IPS-15b (cell line): ENCODE measurements around the gene NUDT8.
"Not testable (repeated sequence)": the region's sequence is repeated elsewhere in the genome, so short reads cannot be mapped to it uniquely, and the experiment has no call there.

Source experiments
- H3K27me3 ChIP-seq: one replicate; pipeline ENCODE4 v1.6.1; 2013; ENCODE audit warnings: low read length; ENCODE audit not compliant: control insufficient read depth, insufficient read depth
- H3K36me3 ChIP-seq: one replicate; pipeline ENCODE4 v1.6.1; 2013; ENCODE audit warnings: low read length; ENCODE audit not compliant: control insufficient read depth, insufficient read depth
- H3K4me1 ChIP-seq: one replicate; pipeline ENCODE4 v1.6.1; 2013; ENCODE audit warnings: mild to moderate bottlenecking, low read length; ENCODE audit not compliant: control insufficient read depth, insufficient read depth
- H3K4me3 ChIP-seq: one replicate; pipeline ENCODE4 v1.5.1; 2013; ENCODE audit warnings: low read depth, low read length
- H3K9ac ChIP-seq: one replicate; pipeline ENCODE4 v1.6.1; 2013; ENCODE audit warnings: low read depth, mild to moderate bottlenecking, low read length
- H3K9me3 ChIP-seq: one replicate; pipeline ENCODE4 v1.6.1; 2013; ENCODE audit warnings: mild to moderate bottlenecking, low read length; ENCODE audit not compliant: control insufficient read depth, insufficient read depth

NUDT8 gene

GRCh38 chr11:67666303-67666645 is 36.5 kb upstream of the NUDT8 start:
- Histone ChIP-seq H3K4me3 (no peak overlapping the region), H3K9ac (no peak overlapping the region), H3K4me1 (no peaks in the 10 kb centered on the region), H3K36me3 (no peaks in the 10 kb centered on the region), H3K27me3 (no peaks in the 10 kb centered on the region), H3K9me3 (no peaks in the 10 kb centered on the region)

- H3K9ac ChIP-seq, result no peak overlapping the region
- no peak overlapping the region for H3K4me3 ChIP-seq
- no peaks in the 10 kb centered on the region for H3K4me1 ChIP-seq
- no peaks in the 10 kb centered on the region for H3K27me3 ChIP-seq
- no peaks in the 10 kb centered on the region for H3K36me3 ChIP-seq
- H3K9me3 ChIP-seq, result no peaks in the 10 kb centered on the region
These were observed 36.0 kb upstream of the NUDT8 start for GRCh38 chr11:67665541-67666302.

- H3K27me3 ChIP-seq, result no peaks in the 10 kb centered on the region
- H3K9me3 ChIP-seq, result no peaks in the 10 kb centered on the region
- no peak overlapping the region for H3K4me3 ChIP-seq
- H3K9ac ChIP-seq, result no peak overlapping the region
- H3K4me1 ChIP-seq, result no peaks in the 10 kb centered on the region
- no peaks in the 10 kb centered on the region for H3K36me3 ChIP-seq
These were observed 35.2 kb upstream of the NUDT8 start for GRCh38 chr11:67664696-67665540.

GRCh38 chr11:67664213-67664585 is 34.5 kb upstream of the NUDT8 start:
- H3K27me3 ChIP-seq, result no peaks in the 10 kb centered on the region
- H3K9me3 ChIP-seq, result no peaks in the 10 kb centered on the region
- no peaks in the 10 kb centered on the region for H3K4me1 ChIP-seq
- no peak overlapping the region for H3K4me3 ChIP-seq
- no peaks in the 10 kb centered on the region for H3K36me3 ChIP-seq
- no peak overlapping the region for H3K9ac ChIP-seq

GRCh38 chr11:67663532-67664212 is 33.9 kb upstream of the NUDT8 start:
- no peak overlapping the region for H3K4me3 ChIP-seq
- H3K4me1 ChIP-seq, result no peaks in the 10 kb centered on the region
- no peaks in the 10 kb centered on the region for H3K27me3 ChIP-seq
- no peak overlapping the region for H3K9ac ChIP-seq
- no peaks in the 10 kb centered on the region for H3K9me3 ChIP-seq
- no peaks in the 10 kb centered on the region for H3K36me3 ChIP-seq

GRCh38 chr11:67662835-67663531 is 33.2 kb upstream of the NUDT8 start:
- no peak overlapping the region for H3K4me3 ChIP-seq
- H3K9me3 ChIP-seq, result no peaks in the 10 kb centered on the region
- H3K4me1 ChIP-seq, result no peaks in the 10 kb centered on the region
- no peak overlapping the region for H3K9ac ChIP-seq
- H3K36me3 ChIP-seq, result no peaks in the 10 kb centered on the region
- H3K27me3 ChIP-seq, result no peaks in the 10 kb centered on the region

- Histone ChIP-seq H3K4me1 (no peaks in the 10 kb centered on the region), H3K36me3 (no peaks in the 10 kb centered on the region), H3K9ac (no peak overlapping the region), H3K9me3 (peaks cover 6% of the 10 kb centered on the region), H3K27me3 (no peaks in the 10 kb centered on the region), H3K4me3 (no peak overlapping the region)
These were observed 32.6 kb upstream of the NUDT8 start for GRCh38 chr11:67662142-67662834.

GRCh38 chr11:67660752-67661151 is 31.0 kb upstream of the NUDT8 start:
- not testable (repeated sequence) for H3K27me3 ChIP-seq, H3K36me3 ChIP-seq, H3K4me3 ChIP-seq, H3K4me1 ChIP-seq, H3K9ac ChIP-seq
- H3K9me3 ChIP-seq, result peaks cover 12% of the 10 kb centered on the region

- H3K27me3 ChIP-seq, H3K4me3 ChIP-seq, H3K4me1 ChIP-seq, H3K9ac ChIP-seq, H3K36me3 ChIP-seq: not testable (repeated sequence)
- H3K9me3 ChIP-seq, result peaks cover 12% of the 10 kb centered on the region
These were observed 30.0 kb upstream of the NUDT8 start for GRCh38 chr11:67659651-67660165.

- Histone ChIP-seq H3K9ac (no peak overlapping the region), H3K4me3 (no peak overlapping the region), H3K36me3 (no peaks in the 10 kb centered on the region), H3K4me1 (no peaks in the 10 kb centered on the region), H3K9me3 (peaks cover 12% of the 10 kb centered on the region), H3K27me3 (no peaks in the 10 kb centered on the region)
These were observed 27.6 kb upstream of the NUDT8 start for GRCh38 chr11:67657300-67657699.
